ENCODE measurements around the gene CSF2RB.

Gene CSF2RB

GRCh38 chr22:36922711-36923110 lies 9.3 kb downstream of the CSF2RB start:
- no peak for DNase-seq

DNA sequence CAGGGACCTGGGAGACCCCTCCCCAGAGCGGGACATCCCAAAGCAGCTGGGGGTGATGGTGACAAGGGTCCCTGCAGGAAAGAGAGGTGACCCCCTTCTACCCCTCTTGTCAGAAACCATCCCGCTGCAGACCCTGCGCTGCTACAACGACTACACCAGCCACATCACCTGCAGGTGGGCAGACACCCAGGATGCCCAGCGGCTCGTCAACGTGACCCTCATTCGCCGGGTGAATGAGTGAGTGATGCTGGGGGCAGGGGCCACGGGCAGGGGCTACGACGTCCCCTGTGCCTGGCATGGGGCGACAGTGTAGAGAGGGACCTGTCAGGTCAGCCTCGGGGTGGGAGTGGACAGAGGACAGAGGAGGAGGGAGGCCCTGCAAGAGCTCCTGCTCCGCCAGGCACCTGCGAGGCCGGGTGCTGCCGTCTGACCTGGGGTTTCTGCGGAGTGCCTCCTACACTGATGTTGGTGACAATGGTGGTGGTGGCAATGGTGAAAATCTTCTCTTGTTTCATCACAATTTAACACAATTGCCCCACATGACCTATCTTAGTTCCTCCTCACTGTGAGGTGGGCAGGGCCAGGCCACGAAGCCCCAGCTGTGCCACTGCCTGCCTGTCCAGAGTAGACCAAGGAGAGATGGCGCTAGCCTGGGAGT lies 9.8 kb downstream of the CSF2RB start:
- DNase-seq: no peak

DNA sequence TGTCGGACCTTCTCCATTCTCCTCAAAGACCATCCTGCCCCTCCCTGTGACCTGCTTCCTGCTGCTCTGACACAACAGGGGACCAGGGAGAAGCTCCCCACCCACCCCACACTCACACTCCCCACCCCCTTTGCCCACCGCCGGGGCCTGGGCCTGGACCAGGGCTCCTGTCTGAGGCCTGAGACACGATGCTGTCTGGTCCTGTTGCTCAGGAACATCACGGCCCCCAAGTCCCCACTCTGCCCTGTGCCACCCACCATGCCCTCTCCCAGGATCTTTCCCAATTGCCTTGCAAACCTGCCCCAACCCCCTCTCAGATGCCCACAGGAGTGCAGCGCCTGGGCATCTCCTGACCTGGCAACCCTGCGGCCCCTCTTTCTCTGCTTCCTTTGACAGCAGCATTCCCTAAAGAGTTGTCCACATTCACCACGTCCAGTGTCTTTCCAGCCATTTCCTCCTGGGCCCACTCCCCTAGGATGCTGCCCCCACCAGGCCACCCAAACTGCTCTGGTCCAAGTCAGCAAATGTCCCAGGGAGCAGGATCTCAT lies 10.8 kb downstream of the CSF2RB start:
- DNase-seq: no peak

DNA sequence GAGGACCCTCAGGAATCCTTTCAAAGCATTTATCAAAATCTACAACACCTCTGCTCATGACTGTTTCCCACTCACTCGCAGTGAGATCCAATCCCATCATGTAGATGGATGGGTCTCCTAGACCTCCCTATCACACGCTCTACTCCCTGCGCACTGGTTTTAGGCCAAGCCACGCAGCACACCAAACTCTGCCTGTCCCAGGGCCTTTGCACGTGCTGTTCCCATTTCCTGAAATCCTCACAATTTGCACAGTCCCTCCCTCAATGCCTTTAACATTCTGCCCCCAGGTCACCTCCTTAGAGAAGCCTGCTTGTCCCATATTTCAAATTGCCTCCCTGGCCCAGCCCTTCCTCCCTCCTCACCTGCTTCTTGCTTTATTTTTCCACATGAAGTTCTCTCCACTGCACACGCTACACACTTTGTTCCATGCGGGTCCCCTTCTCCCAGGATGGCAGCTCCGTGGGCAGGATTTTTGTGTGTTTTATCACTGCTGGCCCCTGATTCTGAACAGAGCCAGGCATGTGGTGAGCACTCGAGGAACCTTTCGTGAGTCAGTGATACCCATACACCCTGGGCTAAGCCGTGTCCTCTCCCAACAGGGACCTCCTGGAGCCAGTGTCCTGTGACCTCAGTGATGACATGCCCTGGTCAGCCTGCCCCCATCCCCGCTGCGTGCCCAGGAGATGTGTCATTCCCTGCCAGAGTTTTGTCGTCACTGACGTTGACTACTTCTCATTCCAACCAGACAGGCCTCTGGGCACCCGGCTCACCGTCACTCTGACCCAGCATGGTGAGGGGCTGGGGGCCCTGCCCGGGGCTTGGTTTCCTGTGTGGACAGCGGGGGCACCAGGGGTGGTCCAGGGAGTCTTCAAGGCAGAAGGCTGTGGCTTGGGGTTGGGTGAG lies 12.2 kb downstream of the CSF2RB start:
- no peak for DNase-seq

- DNase-seq: no peak
These were observed 12.9 kb downstream of the CSF2RB start for GRCh38 chr22:36926309-36926708.

DNA sequence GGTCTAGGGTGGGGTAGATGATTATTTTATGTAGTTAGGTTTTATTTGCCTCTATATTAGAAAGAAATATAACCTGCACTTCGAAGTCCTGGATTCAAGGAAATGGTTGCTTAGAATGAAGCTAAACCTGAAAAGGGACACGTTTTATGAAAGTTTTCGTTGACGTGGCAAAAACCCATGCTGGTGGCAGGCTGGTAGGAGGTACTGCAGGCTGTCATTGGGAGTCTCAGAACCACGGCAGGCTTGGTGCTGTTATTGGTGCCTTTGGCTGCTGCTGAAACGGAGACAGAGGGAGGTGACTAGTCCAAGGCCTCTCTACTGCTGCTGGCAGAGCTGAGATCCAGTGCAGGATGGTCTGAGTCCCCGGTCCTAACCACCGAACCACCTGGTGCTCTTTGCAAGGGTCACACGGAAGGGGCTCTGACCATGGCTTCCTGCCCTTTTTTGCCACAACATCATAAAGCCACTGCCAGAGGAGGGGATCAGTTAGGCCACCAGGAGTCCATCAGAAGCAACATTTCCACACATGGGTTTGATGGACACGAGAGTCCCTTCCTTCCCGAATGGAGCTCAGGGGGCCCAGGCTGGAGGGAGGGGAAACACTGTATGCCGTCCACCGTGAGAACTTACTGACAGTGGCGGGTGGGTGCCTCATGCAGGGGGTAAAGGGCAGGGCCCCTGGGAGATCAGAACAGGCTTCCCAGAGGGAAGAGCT lies 13.4 kb downstream of the CSF2RB start:
- DNase-seq: no peak

DNA sequence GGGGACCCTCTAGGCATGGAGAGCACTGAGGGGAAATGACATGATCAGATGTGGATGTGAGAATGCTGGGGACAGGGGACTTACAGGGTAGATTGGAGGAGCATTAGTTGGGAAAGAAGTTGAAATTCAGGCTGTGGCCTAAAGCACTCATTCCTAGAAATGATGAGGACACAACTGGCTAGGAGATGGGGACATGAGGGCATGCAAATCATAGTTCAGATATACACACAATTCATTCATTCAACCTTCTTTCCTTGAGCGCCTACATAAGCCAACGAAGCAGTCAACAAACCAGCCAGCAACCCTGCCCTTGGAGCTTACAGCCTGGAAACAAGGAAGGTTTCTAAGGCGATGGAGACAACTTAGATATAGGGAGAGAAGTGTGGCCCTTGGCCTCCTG lies 14.2 kb downstream of the CSF2RB start:
- DNase-seq: no peak

DNA sequence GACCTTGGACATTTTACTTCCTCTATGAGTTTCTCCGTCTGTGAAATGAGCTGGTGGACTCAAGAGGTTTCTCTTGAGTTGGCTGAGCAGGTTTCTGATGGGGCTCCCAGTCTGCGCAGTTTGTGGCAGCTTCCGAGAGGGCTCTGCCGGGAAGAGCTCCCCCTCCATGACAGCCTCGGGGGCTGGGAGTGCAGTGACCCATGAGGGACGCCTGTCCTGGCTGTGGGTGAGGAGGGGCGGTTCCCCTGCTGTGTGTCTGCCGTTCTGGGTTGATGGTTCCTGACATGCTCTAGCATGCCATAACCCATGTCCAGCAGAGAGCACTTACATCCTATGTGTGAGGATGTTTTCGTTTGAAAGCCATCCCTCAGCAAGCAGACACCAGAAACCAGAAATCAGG lies 14.8 kb downstream of the CSF2RB start:
- DNase-seq: no peak

DNA sequence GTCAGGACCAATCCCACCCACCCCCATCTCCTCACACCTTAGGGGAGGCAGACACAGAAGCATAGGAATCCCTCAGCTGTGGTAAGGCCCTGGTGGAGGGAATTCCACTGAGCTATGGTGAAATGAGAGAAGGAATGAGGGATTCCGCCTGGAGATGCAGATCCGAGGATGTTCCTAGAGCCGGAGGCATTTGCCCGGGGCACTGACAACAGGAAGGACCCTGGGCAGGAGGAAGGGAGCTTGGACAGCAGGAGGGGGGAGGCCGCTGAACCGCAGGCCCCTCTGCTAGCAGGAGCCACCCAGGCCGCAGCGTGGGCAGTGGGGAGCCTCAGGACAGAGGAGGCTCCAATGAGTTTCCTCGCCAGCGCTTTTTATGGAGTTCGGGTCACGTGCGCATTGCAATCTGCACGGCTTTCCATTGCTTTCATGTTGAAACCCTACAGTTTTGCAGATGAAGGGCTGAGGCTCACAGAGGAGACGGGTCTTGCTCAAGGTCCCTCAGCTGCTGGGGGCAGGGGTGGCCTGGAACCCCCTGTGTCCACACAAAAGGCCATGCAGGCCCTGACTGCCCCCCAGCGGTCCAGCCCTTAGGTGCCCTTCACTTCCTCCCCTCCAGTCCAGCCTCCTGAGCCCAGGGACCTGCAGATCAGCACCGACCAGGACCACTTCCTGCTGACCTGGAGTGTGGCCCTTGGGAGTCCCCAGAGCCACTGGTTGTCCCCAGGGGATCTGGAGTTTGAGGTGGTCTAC lies 15.5 kb downstream of the CSF2RB start:
- DNase-seq: no peak

GRCh38 chr22:36929621-36930020 lies 16.2 kb downstream of the CSF2RB start:
- no peak for DNase-seq

DNA sequence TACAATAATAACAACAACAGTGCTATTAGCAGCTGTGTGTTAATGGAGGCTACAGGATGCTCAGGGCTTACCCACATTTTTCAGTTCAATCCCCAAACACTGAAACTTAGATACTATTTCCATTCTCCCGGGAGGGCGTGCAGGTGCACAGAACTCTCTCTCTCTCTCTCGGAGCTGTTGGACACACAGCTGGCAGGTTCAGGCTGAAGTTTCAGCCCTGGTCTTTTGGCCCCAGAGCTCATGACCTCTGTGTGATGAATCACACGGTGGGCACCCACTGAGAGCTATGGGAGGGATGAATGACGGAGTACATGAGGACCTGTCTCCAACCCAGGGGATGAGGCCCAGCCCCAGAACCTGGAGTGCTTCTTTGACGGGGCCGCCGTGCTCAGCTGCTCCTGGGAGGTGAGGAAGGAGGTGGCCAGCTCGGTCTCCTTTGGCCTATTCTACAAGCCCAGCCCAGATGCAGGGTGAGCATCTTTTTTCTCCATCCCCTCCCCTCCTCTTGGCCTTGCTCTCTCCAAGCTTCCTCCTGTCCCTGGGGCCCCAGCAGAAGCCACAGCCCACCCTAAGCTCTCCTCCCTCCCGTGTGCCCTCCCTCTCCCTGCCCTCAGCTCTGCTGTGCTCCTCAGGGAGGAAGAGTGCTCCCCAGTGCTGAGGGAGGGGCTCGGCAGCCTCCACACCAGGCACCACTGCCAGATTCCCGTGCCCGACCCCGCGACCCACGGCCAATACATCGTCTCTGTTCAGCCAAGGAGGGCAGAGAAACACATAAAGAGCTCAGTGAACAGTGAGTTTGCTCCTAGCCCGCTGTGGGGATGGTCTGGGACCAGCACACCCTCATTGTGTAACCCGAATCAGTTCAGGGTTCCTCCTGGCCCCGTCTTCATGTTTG lies 16.9 kb downstream of the CSF2RB start:
- no peak for DNase-seq

- no peak for DNase-seq
These were observed 18.0 kb downstream of the CSF2RB start for GRCh38 chr22:36931446-36931845.

DNA sequence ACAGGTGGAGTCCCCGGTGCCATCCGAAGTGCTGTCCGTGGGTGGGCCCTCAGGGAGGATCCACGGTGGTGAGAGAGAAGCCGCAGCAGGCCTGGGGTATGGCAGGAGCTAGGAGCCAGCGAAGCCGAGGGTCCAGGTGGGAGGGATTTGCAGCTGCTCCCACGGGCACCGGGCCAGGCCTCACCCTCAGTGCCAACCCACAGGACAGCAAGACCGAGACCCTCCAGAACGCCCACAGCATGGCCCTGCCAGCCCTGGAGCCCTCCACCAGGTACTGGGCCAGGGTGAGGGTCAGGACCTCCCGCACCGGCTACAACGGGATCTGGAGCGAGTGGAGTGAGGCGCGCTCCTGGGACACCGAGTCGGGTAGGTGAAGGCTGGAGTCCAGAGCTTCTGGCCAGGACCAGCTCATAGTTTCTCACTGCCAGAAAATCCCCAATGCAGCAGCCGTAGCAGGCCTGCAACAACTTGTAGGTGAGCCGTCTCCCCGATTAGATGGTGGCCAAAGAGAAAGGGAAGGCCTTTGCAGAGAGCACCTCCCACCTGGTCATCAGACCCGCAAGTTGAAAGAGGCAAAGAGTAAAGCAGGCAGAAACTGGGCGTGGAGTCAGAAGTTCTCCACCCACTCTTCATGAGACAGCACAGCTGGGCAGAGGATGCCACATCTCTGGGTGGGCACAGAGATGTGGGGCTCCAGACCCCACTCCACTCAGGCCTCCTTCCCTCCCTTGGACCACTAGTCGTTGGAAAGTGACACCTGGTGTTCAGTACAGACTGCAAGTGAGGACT lies 20.4 kb downstream of the CSF2RB start:
- DNase-seq: no peak

DNA sequence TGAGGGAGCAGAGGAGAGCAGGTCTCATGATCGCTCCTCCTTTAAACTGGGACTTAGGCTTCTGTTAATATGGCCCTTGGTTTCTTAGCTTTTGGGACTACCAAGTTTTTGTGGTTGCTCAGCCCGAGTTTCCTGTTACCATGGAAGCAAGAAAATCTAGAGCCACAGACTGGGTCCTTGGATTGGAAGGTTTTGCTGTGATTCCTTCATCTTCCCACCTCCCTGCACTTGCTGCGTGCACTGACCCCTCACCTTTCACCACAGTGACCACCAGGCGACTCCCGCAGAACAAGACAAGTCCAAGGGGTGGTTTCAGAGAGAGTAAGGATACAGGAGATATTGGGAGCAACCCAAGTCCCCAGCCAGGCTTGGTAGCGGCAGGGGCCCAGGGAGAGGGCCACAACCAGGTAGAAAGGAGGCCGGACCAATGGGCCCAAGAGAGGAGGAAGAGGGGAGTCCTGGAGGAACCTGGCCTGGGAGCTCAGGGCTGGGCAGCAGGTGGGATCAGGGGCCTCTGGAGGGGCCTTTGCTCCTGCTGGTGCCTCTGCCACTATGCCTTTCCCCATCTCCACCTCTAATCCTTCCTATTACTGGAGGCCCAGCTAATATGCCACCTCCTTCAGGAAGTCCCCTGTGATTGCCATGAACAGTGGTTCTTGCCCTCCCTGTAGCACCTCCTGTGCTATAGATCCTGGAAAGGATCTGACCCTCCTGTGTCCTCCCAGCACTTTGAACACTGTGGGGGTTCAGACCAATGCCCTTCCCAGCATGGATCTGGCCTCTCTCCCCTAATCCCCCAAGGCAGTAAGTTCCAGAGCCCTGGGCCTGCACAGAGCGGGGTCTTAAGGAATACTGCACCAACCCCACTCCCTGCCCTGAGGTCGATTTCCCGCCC lies 21.2 kb downstream of the CSF2RB start:
- no peak for DNase-seq

DNA sequence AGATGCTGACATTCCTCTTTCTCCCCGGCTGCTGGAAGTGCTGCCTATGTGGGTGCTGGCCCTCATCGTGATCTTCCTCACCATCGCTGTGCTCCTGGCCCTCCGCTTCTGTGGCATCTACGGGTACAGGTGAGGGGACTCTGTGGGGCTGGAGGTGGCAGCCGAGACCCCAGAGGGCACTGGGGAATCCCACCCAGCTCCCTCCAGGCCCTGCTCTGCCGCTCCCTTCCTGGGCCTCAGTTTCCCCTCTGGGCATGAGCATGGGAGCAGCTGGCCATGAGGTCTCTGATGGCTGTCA lies 21.8 kb downstream of the CSF2RB start:
- no peak for DNase-seq

DNA sequence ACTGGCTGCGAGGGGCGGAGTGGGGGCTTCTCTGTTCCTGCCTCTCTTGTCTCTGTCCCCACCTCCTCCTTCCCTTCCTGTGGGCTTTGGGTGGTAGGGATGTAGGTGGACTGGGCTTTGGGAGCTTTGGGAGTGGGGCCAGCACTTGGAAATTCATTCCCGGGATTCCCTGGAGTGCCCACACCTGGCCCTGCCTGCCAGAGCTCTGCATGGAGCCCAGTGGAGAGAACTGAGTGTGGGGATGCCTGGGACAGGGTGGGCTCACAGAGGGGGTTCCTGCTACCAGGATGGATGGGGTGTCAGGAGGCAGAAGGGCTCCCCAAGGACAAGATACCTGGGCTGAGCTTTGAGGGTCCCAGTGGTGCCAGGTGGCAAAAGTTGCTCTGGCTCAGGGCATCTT lies 22.3 kb downstream of the CSF2RB start:
- no peak for DNase-seq

DNA sequence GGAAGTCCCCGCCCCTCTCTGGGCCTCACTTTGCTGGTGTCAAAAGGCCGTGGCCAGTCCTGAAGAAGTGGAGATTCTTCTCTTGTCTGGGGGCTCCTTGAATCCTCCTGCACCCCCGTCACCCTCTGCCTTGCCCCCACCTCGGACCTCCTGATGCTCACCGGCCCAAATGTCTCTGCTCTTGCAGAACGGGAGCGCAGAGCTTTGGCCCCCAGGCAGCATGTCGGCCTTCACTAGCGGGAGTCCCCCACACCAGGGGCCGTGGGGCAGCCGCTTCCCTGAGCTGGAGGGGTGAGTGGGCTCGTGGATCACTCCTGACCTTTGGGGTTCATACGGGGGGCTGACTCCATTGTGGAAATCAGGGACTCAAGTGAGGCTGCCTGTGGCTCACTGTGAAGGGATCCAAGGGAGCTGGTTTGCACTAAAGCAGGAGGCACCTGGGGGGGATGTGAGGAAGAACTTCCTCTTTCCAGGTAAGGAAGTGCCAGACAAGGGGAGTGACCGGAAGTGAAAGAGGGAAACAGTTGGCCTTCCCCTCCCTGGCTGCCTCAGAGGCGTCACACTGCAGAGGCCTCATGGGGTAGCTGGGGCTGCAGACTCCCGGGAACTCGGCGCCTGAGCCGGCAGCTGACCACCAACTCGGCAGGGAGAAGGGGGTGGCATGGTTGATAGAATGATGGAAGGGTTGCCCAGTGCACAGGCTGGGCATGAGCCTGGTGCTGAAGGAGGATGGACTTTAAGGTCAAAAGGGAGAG lies 23.1 kb downstream of the CSF2RB start:
- DNase-seq: no peak

DNA sequence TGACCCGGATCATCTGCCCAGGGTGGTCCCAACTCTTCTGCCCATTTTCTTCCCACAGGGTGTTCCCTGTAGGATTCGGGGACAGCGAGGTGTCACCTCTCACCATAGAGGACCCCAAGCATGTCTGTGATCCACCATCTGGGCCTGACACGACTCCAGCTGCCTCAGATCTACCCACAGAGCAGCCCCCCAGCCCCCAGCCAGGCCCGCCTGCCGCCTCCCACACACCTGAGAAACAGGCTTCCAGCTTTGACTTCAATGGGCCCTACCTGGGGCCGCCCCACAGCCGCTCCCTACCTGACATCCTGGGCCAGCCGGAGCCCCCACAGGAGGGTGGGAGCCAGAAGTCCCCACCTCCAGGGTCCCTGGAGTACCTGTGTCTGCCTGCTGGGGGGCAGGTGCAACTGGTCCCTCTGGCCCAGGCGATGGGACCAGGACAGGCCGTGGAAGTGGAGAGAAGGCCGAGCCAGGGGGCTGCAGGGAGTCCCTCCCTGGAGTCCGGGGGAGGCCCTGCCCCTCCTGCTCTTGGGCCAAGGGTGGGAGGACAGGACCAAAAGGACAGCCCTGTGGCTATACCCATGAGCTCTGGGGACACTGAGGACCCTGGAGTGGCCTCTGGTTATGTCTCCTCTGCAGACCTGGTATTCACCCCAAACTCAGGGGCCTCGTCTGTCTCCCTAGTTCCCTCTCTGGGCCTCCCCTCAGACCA lies 24.0 kb downstream of the CSF2RB start:
- no peak for DNase-seq

- DNase-seq: no peak
These were observed 24.6 kb downstream of the CSF2RB start for GRCh38 chr22:36938028-36938425.
